A549 (cell line): Measurements from ENCODE around the gene GDNF. TPM values are rescaled to one million over a fixed set of nuclear protein-coding genes. Genes with fewer than 3 reads are reported as not detected.

Experiments
- ATAC-seq, 2 experiments: fragments of 200-7000 bp in 1 of 2; fragments of >200 bp in 1 of 2; cut with Nextera tagmentation in 1 of 2; cut with Tn5 transposase in 1 of 2; 3 replicates each; pipeline versions ENCODE4 v1.8.0 to v1.9.1; 2018 to 2020; ENCODE audit warnings: mild to moderate bottlenecking in 1 of 2, moderate library complexity in 1 of 2
- CTCF ChIA-PET: fragments of 300-600 bp; sonication (Branson Sonifier 250); formaldehyde crosslinking; extraction: SDS; loops from one replicate; lab custom pipeline; 2021; ENCODE audit warnings: antibody characterized with exemption, inconsistent platforms; lab: Yijun Ruan, JAX
- POLR2A ChIA-PET: fragments of 350-600 bp; formaldehyde crosslinking; extraction: SDS; loops from one replicate; lab custom pipeline; 2021; ENCODE audit warnings: antibody characterized with exemption, inconsistent platforms; lab: Yijun Ruan, JAX
- DNase-seq, 2 experiments: peaks; one replicate each; pipeline versions ENCODE4 v3.0.0 to v3.0.0-alpha.2; 2011 to 2016; ENCODE audit warnings: low read depth in 1 of 2, low spot score in 1 of 2
- FAIRE-seq: peaks from 2 replicates; lab custom pipeline; 2011; peaks lifted over from hg19 to GRCh38; lab: Jason Lieb, UNC
- H3K27ac ChIP-seq, 2 experiments: fragments of >200 bp; sonication (Bioruptor Twin); formaldehyde crosslinking; 3 replicates each; pipeline ENCODE4 v1.5.1; 2016 to 2017
- H3K4me1 ChIP-seq: fragments of >200 bp; sonication (Bioruptor Twin); formaldehyde crosslinking; 3 replicates; pipeline ENCODE4 v1.6.1; 2016
- H3K4me2 ChIP-seq: fragments of >200 bp; sonication (Bioruptor Twin); formaldehyde crosslinking; 3 replicates; pipeline ENCODE4 v1.6.1; 2016
- H3K4me3 ChIP-seq: fragments of >200 bp; sonication (Bioruptor Twin); formaldehyde crosslinking; 3 replicates; pipeline ENCODE4 v1.5.1; 2016
- H3K9me3 ChIP-seq: fragments of >200 bp; sonication (Bioruptor Twin); formaldehyde crosslinking; 3 replicates; pipeline ENCODE4 v1.6.1; 2016
- GATA3 ChIP-seq: IDR thresholded peaks from 2 replicates; pipeline ENCODE4 v1.6.1; 2012; ENCODE audit warnings: borderline replicate concordance
- HDAC2 ChIP-seq: fragments of 200-600 bp; sonication (generic); IDR thresholded peaks from 2 replicates; pipeline ENCODE4 v1.6.1; 2016
- NFE2L2 ChIP-seq: fragments of 150-350 bp; conservative IDR thresholded peaks from 2 replicates; pipeline ENCODE4 v1.6.1; 2014; ENCODE audit warnings: low read length
- PBX3 ChIP-seq: IDR thresholded peaks from 2 replicates; pipeline ENCODE4 v1.6.1; 2012
- PHF8 ChIP-seq: fragments of 200-600 bp; sonication (generic); IDR thresholded peaks from 2 replicates; pipeline ENCODE4 v1.6.1; 2016; ENCODE audit warnings: low read depth, mild to moderate bottlenecking, antibody characterized with exemption, moderate library complexity, borderline replicate concordance
- RCOR1 ChIP-seq: fragments of 150-350 bp; IDR thresholded peaks from 2 replicates; pipeline ENCODE4 v1.6.1; 2014; ENCODE audit warnings: antibody characterized with exemption, low read length, low read depth
- REST ChIP-seq: fragments of 200-600 bp; sonication (generic); IDR thresholded peaks from 2 replicates; pipeline ENCODE4 v1.6.1; 2016; ENCODE audit warnings: antibody characterized with exemption, mild to moderate bottlenecking, moderate library complexity
- SMC3 ChIP-seq: fragments of >200 bp; sonication (Bioruptor Twin); formaldehyde crosslinking; IDR thresholded peaks from 3 replicates; pipeline ENCODE4 v1.6.1; 2018; ENCODE audit warnings: inconsistent platforms
- ZNF302 ChIP-seq: fragments of 250-450 bp; sonication (Bioruptor Pico); IDR thresholded peaks from 2 replicates; pipeline ENCODE4 v1.9.0; 2021; ENCODE audit warnings: inconsistent platforms, mild to moderate bottlenecking, moderate library complexity
- WGBS: methylation state at CpG from one replicate; pipeline ENCODE4 v1.1.6; 2017; ENCODE audit errors: missing lambda C conversion rate; 5-methylcytosine and 5-hydroxymethylcytosine counted together
- polyA plus RNA-seq, 4 experiments: library from polyadenylated mRNA; depleted of rRNA in 3 of 4; stranded (reverse); fragments of >200 nt; fragmentation: RNase III in 1 of 4; extraction: RNeasy Plus Mini Kit Qiagen cat#74134 plus additional on column Dnase treatment in 1 of 4; gene quantifications; 2 replicates in 3 of 4; 3 replicates in 1 of 4; pipeline ENCODE4 v1.2.3, GENCODE V29; 2011 to 2017
- TF ChIP-seq, protein P1 (sequence below): IDR thresholded peaks from 2 replicates; pipeline ENCODE4 v1.6.1; 2012; ENCODE audit warnings: low read depth, borderline replicate concordance
- TF ChIP-seq, protein P2 (sequence below): fragments of 250-450 bp; sonication (Bioruptor Pico); IDR thresholded peaks from 2 replicates; pipeline ENCODE4 v1.5.0; 2021; ENCODE audit warnings: mild to moderate bottlenecking, moderate library complexity, borderline replicate concordance
- TF ChIP-seq, protein P3 (sequence below): fragments of 450-650 bp; IDR thresholded peaks from 2 replicates; pipeline ENCODE4 v1.6.1; 2014; ENCODE audit warnings: antibody characterized with exemption
- TF ChIP-seq, protein P4 (sequence below): IDR thresholded peaks from 2 replicates; pipeline ENCODE4 v1.6.1; 2012
- TF ChIP-seq, protein P5 (sequence below): fragments of >200 bp; sonication (Bioruptor Twin); formaldehyde crosslinking; IDR thresholded peaks from 2 replicates; pipeline ENCODE4 v1.6.1; 2016

The GDNF gene
- polyA plus RNA-seq, 2 of the 4 experiments (the other 2 are of a cell fraction) = 0.01 TPM; not detected in 1

DNA sequence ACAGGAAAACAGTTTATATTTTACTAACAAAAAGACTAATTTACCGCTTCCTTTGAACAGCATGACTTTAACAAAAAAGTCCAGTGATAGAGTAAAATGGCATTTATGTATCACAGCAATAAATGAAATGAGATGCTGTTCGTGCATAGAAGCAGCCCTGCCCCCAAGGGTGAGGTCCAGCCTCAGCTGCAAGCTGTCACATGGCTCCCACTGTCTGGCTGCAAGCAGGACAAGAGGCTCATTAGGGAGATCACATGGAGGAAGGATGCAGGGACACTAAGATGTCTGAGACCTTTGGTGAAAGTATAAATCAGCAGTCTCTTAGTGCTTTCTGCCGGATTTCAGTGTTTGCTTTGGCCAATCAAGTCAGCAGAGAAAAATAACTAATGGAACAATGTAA, 23.0 kb downstream of the GDNF start:
- WGBS = 57% methylated on average over 3 of the region's 3 CpGs
- Histone ChIP-seq H3K9me3 (no peaks in the 10 kb centered on the region), H3K4me1 (no peaks in the 10 kb centered on the region), H3K4me2 (no peak overlapping the region), H3K27ac (no peak overlapping the region), H3K4me3 (no peak overlapping the region)
- POLR2A ChIA-PET = no interaction called here
- FAIRE-seq = no peak
- no peak for ATAC-seq
- TF ChIP-seq PBX3 (no peak), NFE2L2 (no peak), ZNF302 (CRISPR knock-in tag) (no peak), SMC3 (no peak), REST (no peak), HDAC2 (no peak)
- TF ChIP-seq, protein P1, sequence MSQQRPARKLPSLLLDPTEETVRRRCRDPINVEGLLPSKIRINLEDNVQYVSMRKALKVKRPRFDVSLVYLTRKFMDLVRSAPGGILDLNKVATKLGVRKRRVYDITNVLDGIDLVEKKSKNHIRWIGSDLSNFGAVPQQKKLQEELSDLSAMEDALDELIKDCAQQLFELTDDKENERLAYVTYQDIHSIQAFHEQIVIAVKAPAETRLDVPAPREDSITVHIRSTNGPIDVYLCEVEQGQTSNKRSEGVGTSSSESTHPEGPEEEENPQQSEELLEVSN = no peak
- TF ChIP-seq, protein P2, sequence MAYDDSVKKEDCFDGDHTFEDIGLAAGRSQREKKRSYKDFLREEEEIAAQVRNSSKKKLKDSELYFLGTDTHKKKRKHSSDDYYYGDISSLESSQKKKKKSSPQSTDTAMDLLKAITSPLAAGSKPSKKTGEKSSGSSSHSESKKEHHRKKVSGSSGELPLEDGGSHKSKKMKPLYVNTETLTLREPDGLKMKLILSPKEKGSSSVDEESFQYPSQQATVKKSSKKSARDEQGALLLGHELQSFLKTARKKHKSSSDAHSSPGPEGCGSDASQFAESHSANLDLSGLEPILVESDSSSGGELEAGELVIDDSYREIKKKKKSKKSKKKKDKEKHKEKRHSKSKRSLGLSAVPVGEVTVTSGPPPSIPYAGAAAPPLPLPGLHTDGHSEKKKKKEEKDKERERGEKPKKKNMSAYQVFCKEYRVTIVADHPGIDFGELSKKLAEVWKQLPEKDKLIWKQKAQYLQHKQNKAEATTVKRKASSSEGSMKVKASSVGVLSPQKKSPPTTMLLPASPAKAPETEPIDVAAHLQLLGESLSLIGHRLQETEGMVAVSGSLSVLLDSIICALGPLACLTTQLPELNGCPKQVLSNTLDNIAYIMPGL (CRISPR knock-in tag) = no peak
- TF ChIP-seq, protein P3, sequence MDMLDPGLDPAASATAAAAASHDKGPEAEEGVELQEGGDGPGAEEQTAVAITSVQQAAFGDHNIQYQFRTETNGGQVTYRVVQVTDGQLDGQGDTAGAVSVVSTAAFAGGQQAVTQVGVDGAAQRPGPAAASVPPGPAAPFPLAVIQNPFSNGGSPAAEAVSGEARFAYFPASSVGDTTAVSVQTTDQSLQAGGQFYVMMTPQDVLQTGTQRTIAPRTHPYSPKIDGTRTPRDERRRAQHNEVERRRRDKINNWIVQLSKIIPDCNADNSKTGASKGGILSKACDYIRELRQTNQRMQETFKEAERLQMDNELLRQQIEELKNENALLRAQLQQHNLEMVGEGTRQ = no peak
- TF ChIP-seq, protein P4, sequence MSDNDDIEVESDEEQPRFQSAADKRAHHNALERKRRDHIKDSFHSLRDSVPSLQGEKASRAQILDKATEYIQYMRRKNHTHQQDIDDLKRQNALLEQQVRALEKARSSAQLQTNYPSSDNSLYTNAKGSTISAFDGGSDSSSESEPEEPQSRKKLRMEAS = no peak
- TF ChIP-seq, protein P5, sequence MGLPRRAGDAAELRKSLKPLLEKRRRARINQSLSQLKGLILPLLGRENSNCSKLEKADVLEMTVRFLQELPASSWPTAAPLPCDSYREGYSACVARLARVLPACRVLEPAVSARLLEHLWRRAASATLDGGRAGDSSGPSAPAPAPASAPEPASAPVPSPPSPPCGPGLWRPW = no peak
- DNase-seq = no peak
- CTCF ChIA-PET = interaction anchor here (1.4 to 1.5 kb wide), 3 partner anchors 17 to 404 kb away, joined by 3 to 5 read pairs (median 4); no protein-coding TSS in a partner anchor

- FAIRE-seq (no peak), ATAC-seq (no peak), DNase-seq (no peak)
- POLR2A ChIA-PET = no interaction called here
- CTCF ChIA-PET = interaction anchor here (1.4 to 1.5 kb wide), 2 partner anchors 17 to 404 kb away, joined by 3 to 5 read pairs; no protein-coding TSS in a partner anchor
- no peak overlapping the region for H3K27ac ChIP-seq
- no peaks in the 10 kb centered on the region for H3K4me1 ChIP-seq
- no peaks in the 10 kb centered on the region for H3K9me3 ChIP-seq
- no peak overlapping the region for H3K4me2 ChIP-seq
- 67% methylated on average over 3 of the region's 3 CpGs for WGBS
- no peak overlapping the region for H3K4me3 ChIP-seq
- TF ChIP-seq PHF8 (no peak), RCOR1 (no peak), GATA3 (no peak)
Observed at GRCh38 chr5:37816331-37816730, 23.5 kb downstream of the GDNF start.
